Measurements from ENCODE around the gene PIGL.
"Not testable (repeated sequence)": the region's sequence is repeated elsewhere in the genome, so short reads cannot be mapped to it uniquely, and the experiment has no call there.

The PIGL gene

GRCh38 chr17:16190703-16191360, 26.2 kb upstream of the PIGL start:
- in situ Hi-C loops (cut with MboI; ENCODE audit: low sequenced_read_pairs, unreplicated experiment): no loop called here
- no peak for DNase-seq (ENCODE audit: low spot score)
- no peak for TF ChIP-seq CTCF (IDR thresholded peaks at IDR 0.05; ENCODE audit: borderline replicate concordance, control extremely low read depth, extremely low read depth, insufficient read depth, missing control alignments)

DNA sequence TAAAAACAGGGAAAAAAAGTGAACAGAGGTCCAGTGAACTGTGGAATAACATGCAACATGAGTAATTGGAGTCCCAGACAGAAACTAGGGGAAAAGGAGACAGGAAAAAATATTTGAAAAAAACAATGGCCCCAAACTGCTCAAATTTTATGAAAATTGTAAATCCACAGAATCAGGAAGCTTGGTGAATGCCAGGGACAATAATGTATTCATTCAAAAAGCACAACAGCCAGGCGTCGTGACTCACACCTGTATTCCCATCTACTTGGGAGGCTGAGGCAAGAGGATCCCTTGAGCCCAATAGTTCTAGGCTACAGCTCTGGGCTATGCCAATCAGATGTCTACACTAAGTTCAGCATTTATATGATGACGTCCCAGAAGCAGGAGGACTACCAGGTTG, 25.4 kb upstream of the PIGL start:
- no peak for TF ChIP-seq CTCF (IDR thresholded peaks at IDR 0.05; ENCODE audit: borderline replicate concordance, control extremely low read depth, extremely low read depth, insufficient read depth, missing control alignments)
- DNase-seq (ENCODE audit: low spot score): no peak
- in situ Hi-C loops (cut with MboI; ENCODE audit: low sequenced_read_pairs, unreplicated experiment): no loop called here

DNA sequence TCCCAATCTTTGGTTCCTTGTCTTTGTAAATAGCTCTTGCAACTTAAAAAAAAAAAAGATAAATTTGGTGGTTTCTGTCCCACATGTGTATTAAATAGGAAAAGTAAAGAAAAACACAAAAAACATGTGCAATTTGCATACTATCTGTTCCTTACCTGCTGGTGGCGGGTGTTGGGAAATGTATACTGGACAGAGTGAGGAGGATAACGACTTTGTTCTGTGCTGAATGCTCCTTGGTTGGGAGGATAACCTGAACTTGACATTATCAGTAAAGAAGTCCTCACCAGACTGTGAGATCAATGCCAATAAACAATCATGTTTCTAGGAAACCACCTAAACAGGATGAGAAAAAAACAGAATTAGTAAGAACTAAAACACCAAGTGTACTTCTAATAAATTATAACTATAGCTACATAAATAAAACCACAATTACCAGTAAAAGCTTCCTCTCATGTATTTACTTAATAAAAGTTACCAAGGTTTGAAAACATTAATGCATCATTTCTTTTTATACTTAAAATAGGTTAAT, 22.6 kb upstream of the PIGL start:
- in situ Hi-C loops (cut with MboI; ENCODE audit: low sequenced_read_pairs, unreplicated experiment); DNase-seq (ENCODE audit: low spot score): not testable (repeated sequence)

DNA sequence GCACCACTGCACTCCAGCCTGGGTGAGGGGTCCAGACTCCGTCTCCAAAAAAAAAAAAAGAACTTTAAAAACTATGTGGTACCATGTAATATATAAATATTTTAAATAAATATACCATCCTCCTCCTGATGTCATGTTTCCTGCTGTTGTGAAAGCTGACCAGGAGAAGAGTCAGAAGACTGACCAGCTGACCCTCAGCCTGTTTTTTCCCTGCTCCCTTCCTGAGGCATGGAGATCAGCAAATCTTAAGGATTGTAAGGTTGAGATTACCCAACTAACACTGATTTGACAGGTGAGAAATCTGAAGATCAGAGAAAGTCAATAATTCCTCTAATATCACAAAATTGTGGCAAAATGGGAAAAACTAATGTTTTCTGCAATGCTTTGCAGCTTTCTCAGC, 19.7 kb upstream of the PIGL start:
- no peak for TF ChIP-seq CTCF (IDR thresholded peaks at IDR 0.05; ENCODE audit: borderline replicate concordance, control extremely low read depth, extremely low read depth, insufficient read depth, missing control alignments)
- DNase-seq (ENCODE audit: low spot score): no peak
- in situ Hi-C loops (cut with MboI; ENCODE audit: low sequenced_read_pairs, unreplicated experiment): no loop called here

DNA sequence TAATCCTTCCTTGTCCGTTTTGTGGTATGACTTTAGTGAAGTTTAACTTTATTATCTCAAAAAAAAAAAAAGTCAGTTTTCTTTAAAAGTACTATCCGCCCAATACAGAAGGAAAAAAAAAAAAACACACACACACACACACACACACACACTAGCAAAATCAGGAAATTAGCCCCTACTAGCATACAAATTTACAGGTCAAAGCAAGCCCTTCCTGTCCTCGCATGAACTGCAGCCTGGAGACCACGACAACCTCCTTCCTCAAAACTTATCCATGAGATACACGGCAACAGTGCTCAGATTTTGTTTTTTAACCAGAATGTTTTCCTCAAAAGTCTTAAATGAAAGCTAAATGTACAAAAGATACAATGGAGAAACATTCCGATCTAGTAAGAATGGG, 17.9 kb upstream of the PIGL start:
- TF ChIP-seq CTCF (IDR thresholded peaks at IDR 0.05; ENCODE audit: borderline replicate concordance, control extremely low read depth, extremely low read depth, insufficient read depth, missing control alignments): no peak
- DNase-seq (ENCODE audit: low spot score): no peak
- in situ Hi-C loops (cut with MboI; ENCODE audit: low sequenced_read_pairs, unreplicated experiment): no loop called here

GRCh38 chr17:16201693-16202131, 15.3 kb upstream of the PIGL start:
- DNase-seq (ENCODE audit: low spot score); in situ Hi-C loops (cut with MboI; ENCODE audit: low sequenced_read_pairs, unreplicated experiment): not testable (repeated sequence)

DNA sequence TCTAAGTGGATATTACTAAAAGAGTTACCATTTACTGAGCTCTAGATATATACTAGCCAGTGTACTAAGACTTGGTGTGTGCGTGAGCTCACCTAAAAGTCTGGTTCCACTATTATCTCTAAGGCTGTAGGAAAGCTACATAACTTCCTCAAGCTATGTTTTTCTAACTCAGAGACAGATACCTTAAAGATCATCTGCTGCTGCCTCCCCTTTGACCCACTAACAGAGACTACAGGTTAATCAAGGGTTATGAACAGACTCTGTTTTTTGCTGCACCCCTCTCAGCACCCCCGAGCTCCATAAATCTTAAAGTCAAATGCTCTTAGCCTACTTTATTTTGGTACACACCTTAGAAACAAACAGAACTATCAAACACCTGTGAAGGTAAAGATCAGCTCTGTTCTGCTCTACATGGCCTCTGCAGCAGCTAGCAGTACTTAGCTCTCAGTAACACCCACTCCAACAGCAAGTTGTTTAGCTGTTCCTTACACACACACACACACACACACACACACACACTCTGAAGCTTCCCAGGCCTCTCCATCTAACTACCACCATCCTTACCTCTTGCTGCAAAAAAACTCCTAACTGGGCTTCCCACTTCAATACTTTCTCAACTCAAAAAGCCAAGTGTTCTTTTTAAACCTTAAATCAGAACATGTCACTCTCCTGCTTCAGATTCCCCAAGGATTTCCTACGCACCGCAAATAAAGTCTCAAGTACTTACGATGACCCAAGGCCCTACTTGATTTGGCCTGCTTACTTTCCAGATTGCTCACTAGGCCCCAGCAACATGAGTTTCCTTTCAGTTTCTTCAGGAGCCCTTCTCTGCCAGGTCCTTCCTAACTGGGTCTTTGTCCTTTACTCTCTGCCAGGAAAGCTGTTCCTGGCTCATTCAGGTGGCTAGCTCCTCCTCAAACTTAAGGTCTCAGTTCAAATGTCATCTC, 14.2 kb upstream of the PIGL start:
- DNase-seq (ENCODE audit: low spot score); in situ Hi-C loops (cut with MboI; ENCODE audit: low sequenced_read_pairs, unreplicated experiment): not testable (repeated sequence)

DNA sequence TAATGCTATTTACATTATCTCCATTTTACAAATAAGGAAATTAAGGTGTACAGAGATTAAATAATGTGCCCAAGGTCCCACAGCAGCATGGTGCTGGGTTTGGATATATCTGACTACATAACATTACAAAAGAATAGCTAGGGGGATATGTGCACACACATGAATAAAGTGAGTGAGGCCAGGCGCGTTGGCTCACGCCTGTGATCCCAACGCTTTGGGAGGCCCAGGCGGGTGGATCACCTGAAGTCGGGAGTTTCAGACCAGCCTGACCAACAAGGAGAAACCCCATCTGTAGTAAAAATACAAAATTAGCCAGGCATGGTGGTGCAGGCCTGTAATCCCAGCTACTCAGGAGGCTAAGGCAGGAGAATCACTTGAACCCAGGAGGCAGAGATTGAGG, 12.2 kb upstream of the PIGL start:
- in situ Hi-C loops (cut with MboI; ENCODE audit: low sequenced_read_pairs, unreplicated experiment); DNase-seq (ENCODE audit: low spot score): not testable (repeated sequence)

Data from GM13976 (cell line).